DOHH2 (cell line): ENCODE measurements around the gene TMEM154.

Source experiments
- H3F3A ChIP-seq: fragments of 200-600 bp; sonication (generic), shearing (Covaris generic); 2 replicates; pipeline ENCODE4 v1.6.0; 2016; ENCODE audit warnings: antibody characterized with exemption, mild to moderate bottlenecking; ENCODE audit not compliant: control insufficient read depth, insufficient read depth
- H3K27ac ChIP-seq: fragments of 200-600 bp; sonication (generic); 2 replicates; pipeline ENCODE4 v1.5.1; 2014; ENCODE audit warnings: low read depth, mild to moderate bottlenecking, low read length, moderate library complexity
- H3K27me3 ChIP-seq: fragments of 200-600 bp; sonication (generic); 2 replicates; pipeline ENCODE4 v1.6.1; 2014; ENCODE audit warnings: mild to moderate bottlenecking, low read length, mixed read lengths; ENCODE audit not compliant: control insufficient read depth
- H3K36me3 ChIP-seq: fragments of 200-600 bp; sonication (generic); 2 replicates; pipeline ENCODE4 v1.6.1; 2014; ENCODE audit warnings: mild to moderate bottlenecking, low read length, moderate library complexity, mixed read lengths; ENCODE audit not compliant: control insufficient read depth
- H3K4me1 ChIP-seq: fragments of 200-600 bp; sonication (generic); 2 replicates; pipeline ENCODE4 v1.6.1; 2014; ENCODE audit warnings: mild to moderate bottlenecking, low read length, mixed read lengths; ENCODE audit not compliant: control insufficient read depth
- H3K4me2 ChIP-seq: fragments of 200-600 bp; sonication (generic); 2 replicates; pipeline ENCODE4 v1.6.0; 2014; ENCODE audit warnings: mild to moderate bottlenecking, low read length, moderate library complexity
- H3K4me3 ChIP-seq: fragments of 200-600 bp; sonication (generic); 2 replicates; pipeline ENCODE4 v1.5.1; 2014; ENCODE audit warnings: mild to moderate bottlenecking, low read length, mixed read lengths
- H3K79me2 ChIP-seq: fragments of 200-600 bp; sonication (generic); 2 replicates; pipeline ENCODE4 v1.6.1; 2014; ENCODE audit warnings: mild to moderate bottlenecking, low read length, mixed read lengths; ENCODE audit not compliant: control insufficient read depth
- H3K9me2 ChIP-seq: fragments of 200-600 bp; sonication (generic); replicated peaks from 2 replicates; pipeline ENCODE4 v1.6.1; 2014; ENCODE audit warnings: mild to moderate bottlenecking, low read length, mixed read lengths; ENCODE audit not compliant: control insufficient read depth
- H3K9me3 ChIP-seq: fragments of 200-600 bp; sonication (generic); 2 replicates; pipeline ENCODE4 v1.6.1; 2014; ENCODE audit warnings: antibody characterized with exemption, low read length, mixed read lengths; ENCODE audit not compliant: control insufficient read depth, insufficient read depth
- H4K20me1 ChIP-seq: fragments of 200-600 bp; sonication (generic); 2 replicates; pipeline ENCODE4 v1.6.0; 2014; ENCODE audit warnings: low read depth, mild to moderate bottlenecking, antibody characterized with exemption, low read length, moderate library complexity; ENCODE audit not compliant: control insufficient read depth, insufficient read depth
- EZH2phosphoT487 ChIP-seq: fragments of 200-600 bp; sonication (generic); IDR thresholded peaks from 2 replicates; pipeline ENCODE4 v1.6.1; 2017; ENCODE audit warnings: borderline replicate concordance, mild to moderate bottlenecking, antibody characterized with exemption, low read length, moderate library complexity, mixed read lengths
- TF ChIP-seq, protein P1 (sequence below): fragments of 200-600 bp; sonication (generic); IDR thresholded peaks from one replicate; pipeline ENCODE4 v1.5.1; 2014; ENCODE audit warnings: antibody characterized with exemption, mild to moderate bottlenecking, low read depth, low read length; ENCODE audit not compliant: poor library complexity, severe bottlenecking

Gene TMEM154

GRCh38 chr4:152679414-152680281, at the start of gene TMEM154:
TMEM154 (minus strand) TSS chr4:152679997; CDS start chr4:152679933, 64 bp downstream.
- Histone ChIP-seq H3K4me1 (peaks cover 60% of the 10 kb centered on the region), H3K9me2 (no peaks in the 10 kb centered on the region), H3K36me3 (no peaks in the 10 kb centered on the region), H3K4me3 (peak within 1 kb of the TSS; percentile 77), H3K27ac (0 out of 2 replicates have a peak within 1 kb of the TSS, but pooled peaks have one; percentile 8), H3K27me3 (peaks cover 24% of the 10 kb centered on the region), H3K4me2 (peak within 1 kb of the TSS; percentile 79), H3F3A (no peaks in the 10 kb centered on the region), H3K9me3 (no peaks in the 10 kb centered on the region), H4K20me1 (no peaks in the 10 kb centered on the region), H3K79me2 (no peaks in the 10 kb centered on the region)
- TF ChIP-seq, protein P1, sequence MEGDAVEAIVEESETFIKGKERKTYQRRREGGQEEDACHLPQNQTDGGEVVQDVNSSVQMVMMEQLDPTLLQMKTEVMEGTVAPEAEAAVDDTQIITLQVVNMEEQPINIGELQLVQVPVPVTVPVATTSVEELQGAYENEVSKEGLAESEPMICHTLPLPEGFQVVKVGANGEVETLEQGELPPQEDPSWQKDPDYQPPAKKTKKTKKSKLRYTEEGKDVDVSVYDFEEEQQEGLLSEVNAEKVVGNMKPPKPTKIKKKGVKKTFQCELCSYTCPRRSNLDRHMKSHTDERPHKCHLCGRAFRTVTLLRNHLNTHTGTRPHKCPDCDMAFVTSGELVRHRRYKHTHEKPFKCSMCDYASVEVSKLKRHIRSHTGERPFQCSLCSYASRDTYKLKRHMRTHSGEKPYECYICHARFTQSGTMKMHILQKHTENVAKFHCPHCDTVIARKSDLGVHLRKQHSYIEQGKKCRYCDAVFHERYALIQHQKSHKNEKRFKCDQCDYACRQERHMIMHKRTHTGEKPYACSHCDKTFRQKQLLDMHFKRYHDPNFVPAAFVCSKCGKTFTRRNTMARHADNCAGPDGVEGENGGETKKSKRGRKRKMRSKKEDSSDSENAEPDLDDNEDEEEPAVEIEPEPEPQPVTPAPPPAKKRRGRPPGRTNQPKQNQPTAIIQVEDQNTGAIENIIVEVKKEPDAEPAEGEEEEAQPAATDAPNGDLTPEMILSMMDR, result no peak
- no peak for TF ChIP-seq EZH2phosphoT487

DNA sequence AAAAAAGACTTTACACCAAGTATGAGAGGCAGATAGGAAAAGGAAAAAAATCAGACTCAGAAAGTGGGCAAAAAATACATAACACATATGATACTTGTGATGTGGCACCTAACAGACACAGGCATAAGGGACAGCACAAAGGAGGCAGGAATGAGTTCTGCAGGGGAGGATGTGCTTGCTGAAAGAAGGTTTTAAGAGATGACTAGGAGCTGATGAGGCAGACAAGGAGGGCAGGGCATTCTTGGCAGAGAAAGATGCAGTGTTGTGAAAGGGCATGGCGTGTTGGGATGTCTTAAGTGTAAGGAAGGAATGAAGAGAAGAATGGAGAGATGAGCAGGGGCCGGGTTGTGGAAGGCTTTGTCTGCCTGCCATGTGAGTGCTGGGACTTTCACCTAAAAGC, 49.7 kb upstream of the TMEM154 start:
- Histone ChIP-seq H3K27me3 (0 out of 2 replicates have a peak, but pooled peaks cover 6% of the 10 kb centered on the region), H3K9me2 (no peaks in the 10 kb centered on the region), H3K4me3 (no peak overlapping the region), H4K20me1 (no peaks in the 10 kb centered on the region), H3K36me3 (no peaks in the 10 kb centered on the region), H3K79me2 (no peaks in the 10 kb centered on the region), H3K4me1 (peaks cover 4% of the 10 kb centered on the region; the same call in 1 of the 2 replicates), H3F3A (no peaks in the 10 kb centered on the region), H3K4me2 (no peak overlapping the region), H3K9me3 (no peaks in the 10 kb centered on the region), H3K27ac (no peak overlapping the region)
- TF ChIP-seq, protein P1, result no peak
- TF ChIP-seq EZH2phosphoT487, result no peak

DNA sequence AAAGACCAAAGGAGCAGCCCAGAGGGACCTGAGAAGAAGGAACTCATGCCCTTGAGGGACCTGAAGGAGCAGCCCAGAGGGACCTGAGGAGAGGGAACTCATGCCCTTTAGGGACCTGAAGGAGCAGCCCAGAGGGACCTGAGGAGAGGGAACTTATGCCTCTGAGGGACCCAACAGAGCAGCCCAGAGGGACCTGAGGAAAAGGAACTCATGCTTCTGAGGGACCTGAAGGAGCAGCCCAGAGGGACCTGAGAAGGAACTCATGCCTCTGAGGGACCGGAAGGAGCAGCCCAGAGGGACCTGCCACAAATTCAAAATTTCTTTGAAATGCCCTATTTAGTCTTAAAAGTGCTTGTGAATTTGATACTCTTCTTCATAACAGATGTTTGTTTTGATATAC, 48.5 kb upstream of the TMEM154 start:
- no peaks in the 10 kb centered on the region for H3K36me3 ChIP-seq
- H3K4me1 ChIP-seq, result peaks cover 4% of the 10 kb centered on the region; the same call in 1 of the 2 replicates
- H3K4me2 ChIP-seq, result no peak overlapping the region
- H3K27ac ChIP-seq, result no peak overlapping the region
- H3K27me3 ChIP-seq, result 0 out of 2 replicates have a peak, but pooled peaks cover 6% of the 10 kb centered on the region
- H3K9me3 ChIP-seq, result no peaks in the 10 kb centered on the region
- H4K20me1 ChIP-seq, result no peaks in the 10 kb centered on the region
- no peaks in the 10 kb centered on the region for H3K79me2 ChIP-seq
- no peaks in the 10 kb centered on the region for H3F3A ChIP-seq
- no peaks in the 10 kb centered on the region for H3K9me2 ChIP-seq
- no peak overlapping the region for H3K4me3 ChIP-seq
- TF ChIP-seq EZH2phosphoT487, result no peak
- TF ChIP-seq, protein P1, result no peak
